ENCODE results near the gene TLE1. TPM values are rescaled to one million over a fixed set of nuclear protein-coding genes. Genes with fewer than 3 reads are reported as not detected.

The TLE1 gene
- total RNA-seq, 1 experiment from 2014 or later: 79.3 TPM

DNA sequence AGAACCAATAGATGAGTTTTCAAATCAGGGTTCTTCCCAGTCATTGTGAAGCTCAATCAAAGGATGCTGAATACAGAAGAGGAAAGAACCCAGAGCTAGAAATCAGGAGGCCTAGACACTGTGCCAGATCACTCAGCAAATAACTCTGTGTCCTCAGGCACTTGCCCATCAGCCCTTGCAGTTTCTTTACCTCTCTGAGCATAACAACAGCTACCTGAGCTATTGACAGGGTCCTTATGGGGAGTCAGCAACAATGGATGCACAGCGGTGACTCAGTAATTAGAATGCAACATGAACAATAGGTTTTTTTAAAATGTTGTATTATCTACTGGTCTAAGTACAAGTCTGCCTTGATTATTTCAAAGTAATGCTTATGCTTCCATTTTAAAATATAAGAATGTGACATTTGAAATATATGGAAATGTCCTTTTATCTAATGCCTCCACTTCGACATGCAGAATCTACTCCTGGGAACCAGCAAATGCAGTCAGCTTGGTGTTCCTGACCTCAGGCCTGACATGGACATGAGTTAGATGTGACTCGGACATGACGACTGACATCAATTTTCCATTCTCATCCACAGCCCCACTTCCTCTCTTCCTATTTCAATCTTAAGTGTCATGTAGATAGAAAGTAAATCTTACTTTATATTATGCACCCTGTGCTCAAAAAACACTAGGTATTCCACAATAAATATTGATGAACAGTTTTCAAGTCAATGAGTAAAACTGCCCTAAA is 155.0 kb downstream of the TLE1 start:
- Histone ChIP-seq H3K4me2 (ENCODE audit: insufficient read depth, insufficient read length, low read length) (no peak overlapping the region), H2AFZ (ENCODE audit: low read length) (no peak overlapping the region), H3K9me3 (ENCODE audit: control insufficient read depth, low read depth, low read length) (no peaks in the 10 kb centered on the region), H4K91ac (ENCODE audit: insufficient read length, low read depth, low read length) (no peak overlapping the region), H2BK20ac (ENCODE audit: low read depth, low read length, poor library complexity, severe bottlenecking) (no peak overlapping the region), H2AK5ac (ENCODE audit: insufficient read length, low read length) (no peak overlapping the region), H3K4ac (ENCODE audit: low read depth, low read length) (no peak overlapping the region), H3K79me1 (ENCODE audit: insufficient read depth, low read depth, low read length, poor library complexity, severe bottlenecking) (no peaks in the 10 kb centered on the region), H3K23me2 (ENCODE audit: insufficient read length, low read depth, low read length, poor library complexity, severe bottlenecking) (no peaks in the 10 kb centered on the region), H2BK15ac (ENCODE audit: low read depth, low read length) (no peak overlapping the region), H3T11ph (ENCODE audit: low read length) (no peak overlapping the region), H3K14ac (ENCODE audit: insufficient read depth, low read length) (no peak overlapping the region), H3K18ac (ENCODE audit: insufficient read length, low read depth, low read length) (no peak overlapping the region), H3K23ac (ENCODE audit: insufficient read length, low read depth, low read length) (no peak overlapping the region), H3K27ac (ENCODE audit: insufficient read length, low read depth, low read length) (no peak overlapping the region), H3K9ac (ENCODE audit: extremely low read depth, insufficient read length, low read length) (no peak overlapping the region), H3K4me1 (ENCODE audit: insufficient read depth, low read length) (no peaks in the 10 kb centered on the region), H2BK120ac (ENCODE audit: low read depth, low read length, poor library complexity, severe bottlenecking) (no peak overlapping the region), H4K5ac (ENCODE audit: insufficient read length, low read depth, low read length) (no peak overlapping the region), H2BK12ac (ENCODE audit: insufficient read length, low read depth, low read length) (no peak overlapping the region), H2BK5ac (ENCODE audit: insufficient read length, low read length) (no peak overlapping the region), H4K8ac (replicated peaks; ENCODE audit: insufficient read length, low read depth, low read length) (no peak overlapping the region), H3K56ac (ENCODE audit: insufficient read length, low read depth, low read length) (no peak overlapping the region), H3K79me2 (ENCODE audit: insufficient read depth, low read length) (no peaks in the 10 kb centered on the region), H4K20me1 (ENCODE audit: control insufficient read depth, insufficient read depth, insufficient read length) (no peaks in the 10 kb centered on the region), H3K27me3 (ENCODE audit: insufficient read depth, low read length) (no peaks in the 10 kb centered on the region)
- no peaks in the 10 kb centered on the region for H3K9me3 Mint-ChIP-seq
- no CpG with 5 or more reads among the region's 4 CpGs for WGBS (ENCODE audit: extremely low coverage, insufficient read length, low lambda C conversion rate)
- H3K36me3 Mint-ChIP-seq (ENCODE audit: insufficient read depth in 1 of 3, low read depth in 3 of 3): no peaks in the 10 kb centered on the region
- no peak for DNase-seq
- TF ChIP-seq, protein P1, sequence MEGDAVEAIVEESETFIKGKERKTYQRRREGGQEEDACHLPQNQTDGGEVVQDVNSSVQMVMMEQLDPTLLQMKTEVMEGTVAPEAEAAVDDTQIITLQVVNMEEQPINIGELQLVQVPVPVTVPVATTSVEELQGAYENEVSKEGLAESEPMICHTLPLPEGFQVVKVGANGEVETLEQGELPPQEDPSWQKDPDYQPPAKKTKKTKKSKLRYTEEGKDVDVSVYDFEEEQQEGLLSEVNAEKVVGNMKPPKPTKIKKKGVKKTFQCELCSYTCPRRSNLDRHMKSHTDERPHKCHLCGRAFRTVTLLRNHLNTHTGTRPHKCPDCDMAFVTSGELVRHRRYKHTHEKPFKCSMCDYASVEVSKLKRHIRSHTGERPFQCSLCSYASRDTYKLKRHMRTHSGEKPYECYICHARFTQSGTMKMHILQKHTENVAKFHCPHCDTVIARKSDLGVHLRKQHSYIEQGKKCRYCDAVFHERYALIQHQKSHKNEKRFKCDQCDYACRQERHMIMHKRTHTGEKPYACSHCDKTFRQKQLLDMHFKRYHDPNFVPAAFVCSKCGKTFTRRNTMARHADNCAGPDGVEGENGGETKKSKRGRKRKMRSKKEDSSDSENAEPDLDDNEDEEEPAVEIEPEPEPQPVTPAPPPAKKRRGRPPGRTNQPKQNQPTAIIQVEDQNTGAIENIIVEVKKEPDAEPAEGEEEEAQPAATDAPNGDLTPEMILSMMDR (conservative IDR thresholded peaks at IDR 0.05): no peak
- H3K4me3 Mint-ChIP-seq: no peak overlapping the region
- peaks cover 15 to 20% of the 10 kb centered on the region in 2 experiments for H3K4me1 Mint-ChIP-seq
- peak overlapping the region in 2 of 3 experiments; percentile 26 to 69; a peak in 3 of 7 replicates for H3K27ac Mint-ChIP-seq
- no peaks in the 10 kb centered on the region for H3K27me3 Mint-ChIP-seq (ENCODE audit: low read depth)

Other genes with a start within 250 kb of the TLE1 start
- gene SPATA31D4, start 238.9 kb upstream of the TLE1 start, total RNA-seq (2021): not detected in 2 replicates